Measurements from ENCODE around the gene INAVA.

Gene INAVA

DNA sequence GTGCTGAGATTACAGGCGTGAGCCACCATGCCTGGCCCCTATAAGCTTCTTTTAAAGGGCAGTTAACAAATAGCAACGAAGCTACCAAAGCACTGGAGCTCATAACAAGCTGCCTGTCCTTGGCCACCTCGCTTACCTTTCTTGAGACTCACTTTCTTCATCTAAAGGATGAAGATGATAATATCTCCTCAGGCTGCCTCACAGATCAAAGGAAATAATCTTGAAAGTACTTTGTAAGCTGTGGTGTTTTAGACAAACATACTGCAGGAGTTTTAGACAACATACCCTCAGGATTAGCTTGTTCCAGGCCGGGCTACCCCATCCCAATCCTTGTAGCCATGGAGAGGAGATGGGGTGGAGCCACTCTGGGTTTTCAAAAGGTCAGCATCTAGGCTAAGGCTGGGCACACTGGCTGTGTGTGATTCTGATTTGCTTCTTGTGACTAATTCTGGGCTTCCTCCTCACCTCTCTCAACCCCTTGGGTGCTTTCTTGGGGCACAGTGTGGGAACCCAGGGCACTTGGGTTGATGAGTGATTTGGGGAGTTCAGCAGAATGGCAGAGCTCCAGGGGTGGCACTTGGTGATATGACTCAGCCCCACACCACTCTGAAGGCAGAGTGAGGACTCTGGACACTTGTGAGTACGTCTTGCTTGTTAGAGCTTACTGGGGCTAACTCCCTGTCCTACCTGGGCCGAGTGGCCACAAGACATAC is 16.7 kb upstream of the INAVA start:
- DNase-seq, result peak in 1 of 2 donors; percentile 35

DNA sequence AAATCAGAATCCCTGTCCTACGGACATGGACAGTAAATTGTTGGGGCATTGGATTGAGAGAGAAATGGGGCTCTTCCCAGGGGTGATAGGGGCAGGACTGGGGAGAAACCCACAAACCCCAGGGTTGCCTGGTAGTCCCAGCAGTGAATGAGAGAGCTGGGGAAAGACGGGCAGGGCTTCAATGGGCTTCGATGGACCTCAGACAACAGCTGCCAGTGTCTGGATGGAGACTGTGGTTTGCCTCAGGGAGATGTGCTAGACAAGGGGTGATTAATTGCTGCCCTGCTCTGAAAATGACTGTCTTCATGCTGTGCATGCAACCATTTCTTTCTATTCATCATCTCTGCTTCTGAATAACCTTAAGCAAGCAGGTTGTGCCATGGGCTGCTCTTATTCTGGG is 14.5 kb upstream of the INAVA start:
- DNase-seq, result no peak

GRCh38 chr1:200883118-200883517 is 11.6 kb upstream of the INAVA start:
- DNase-seq, result no peak

- DNase-seq, result no peak
These were observed 8.9 kb upstream of the INAVA start for GRCh38 chr1:200885623-200886402.

DNA sequence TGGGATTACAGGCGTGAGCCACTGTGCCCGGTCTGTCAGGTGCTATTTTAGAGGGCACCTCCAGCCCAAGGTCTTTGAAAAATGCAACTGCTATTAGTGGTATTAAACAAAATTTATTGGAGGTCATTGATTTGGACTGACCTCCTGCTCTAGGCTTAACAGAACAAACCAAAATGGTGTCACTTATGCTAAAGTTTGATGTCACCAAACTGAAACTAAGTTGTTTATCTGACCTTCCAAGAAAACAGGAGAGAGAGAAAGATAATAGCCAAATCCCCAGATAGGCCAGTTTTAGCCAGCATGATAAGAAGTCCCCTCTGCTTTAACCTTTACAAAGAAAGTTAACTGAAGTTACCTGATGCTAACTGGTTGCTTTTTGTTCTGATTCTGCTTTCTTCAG is 8.1 kb upstream of the INAVA start:
- no peak for DNase-seq

GRCh38 chr1:200887036-200887435 is 7.7 kb upstream of the INAVA start:
- no peak for DNase-seq

GRCh38 chr1:200887772-200888348 is 6.8 kb upstream of the INAVA start:
- DNase-seq, result no peak

DNA sequence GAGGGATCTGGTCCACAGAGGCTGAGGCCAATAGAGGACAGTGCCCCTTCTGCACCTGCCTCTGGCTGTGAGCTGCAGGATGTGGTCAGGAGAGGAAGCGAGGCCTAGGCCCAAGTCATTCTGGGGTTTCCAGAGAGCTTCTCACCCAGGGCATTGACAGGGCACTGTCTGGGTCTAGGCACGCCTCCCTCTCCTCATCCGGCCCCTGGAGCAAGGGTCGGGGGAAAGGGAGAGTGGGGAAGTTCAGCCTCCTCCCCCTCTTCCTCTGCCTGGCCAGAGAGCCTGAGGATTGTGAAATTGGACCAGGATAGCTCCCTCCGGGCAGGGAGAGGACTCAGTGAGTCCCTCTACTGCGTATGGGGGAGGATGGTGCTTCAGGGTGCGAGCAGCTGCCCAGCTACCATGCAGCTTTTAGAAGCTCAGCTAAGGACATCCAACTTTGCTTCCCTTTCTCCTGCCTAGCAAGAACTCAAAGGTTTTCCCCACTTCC is 6.3 kb upstream of the INAVA start:
- DNase-seq, result peak; percentile 77 to 81

DNA sequence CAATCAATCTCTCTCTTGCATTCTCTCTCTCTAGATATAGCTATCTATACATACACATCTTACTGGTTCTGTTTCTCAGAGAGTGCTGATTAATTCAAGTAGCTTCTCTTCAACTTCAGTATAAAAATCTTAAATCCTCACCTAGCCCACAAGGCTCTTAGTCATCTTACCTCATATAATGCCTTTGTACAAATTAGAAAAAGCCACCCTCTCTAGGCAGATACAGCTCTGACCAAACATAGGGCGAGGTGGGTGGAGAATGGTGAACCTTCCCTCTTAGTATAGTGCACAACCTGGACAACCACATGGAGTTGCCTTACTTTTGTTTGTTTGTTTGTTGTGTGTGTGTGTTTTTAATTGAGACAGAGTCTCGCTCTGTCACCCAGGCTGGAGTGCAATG is 5.1 kb upstream of the INAVA start:
- DNase-seq, result no peak

DNA sequence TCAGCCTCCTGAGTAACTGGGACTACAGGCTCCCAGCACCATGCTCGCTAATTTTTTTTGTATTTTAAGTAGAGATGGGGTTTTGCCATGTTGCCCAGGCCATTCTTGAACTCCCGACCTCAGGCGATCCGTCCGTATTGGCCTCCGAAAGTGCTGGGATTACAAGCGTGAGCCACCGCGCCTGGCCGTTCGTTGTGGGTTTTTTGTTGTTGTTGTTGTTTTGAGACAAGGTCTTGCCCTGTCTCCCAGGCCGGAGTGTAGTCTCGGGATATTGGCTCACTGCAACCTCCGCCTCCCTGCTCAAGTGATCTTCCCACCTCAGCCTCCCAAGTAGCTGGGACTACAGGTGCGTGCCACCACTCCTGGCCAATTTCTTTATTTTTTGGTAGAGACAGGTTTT is 4.7 kb upstream of the INAVA start:
- DNase-seq, result no peak

- no peak for DNase-seq
These were observed 3.6 kb upstream of the INAVA start for GRCh38 chr1:200890818-200891773.

GRCh38 chr1:200891774-200892157 is 2.9 kb upstream of the INAVA start:
- no peak for DNase-seq

DNA sequence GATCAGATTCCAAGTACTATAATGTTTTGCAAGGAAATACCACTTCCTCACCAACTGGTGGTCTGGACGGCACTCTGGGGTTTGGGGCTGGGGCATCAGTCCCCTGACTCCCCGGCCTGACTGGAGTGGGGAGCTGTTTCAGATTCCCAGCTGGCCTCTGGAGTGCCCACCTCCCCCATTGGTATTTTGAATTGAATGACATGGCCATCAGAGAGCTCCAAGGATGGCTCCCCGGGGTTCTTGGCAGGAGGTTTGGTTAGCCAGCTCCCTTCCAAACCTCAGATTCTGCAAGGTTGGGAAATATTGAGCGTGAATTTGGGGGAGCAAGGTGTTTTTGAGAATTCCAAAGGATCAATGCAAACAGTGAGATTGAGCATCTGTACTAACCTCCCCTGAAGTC is 2.2 kb upstream of the INAVA start:
- DNase-seq, result no peak

- no peak for DNase-seq
These were observed 1.7 kb upstream of the INAVA start for GRCh38 chr1:200892958-200893357.

DNA sequence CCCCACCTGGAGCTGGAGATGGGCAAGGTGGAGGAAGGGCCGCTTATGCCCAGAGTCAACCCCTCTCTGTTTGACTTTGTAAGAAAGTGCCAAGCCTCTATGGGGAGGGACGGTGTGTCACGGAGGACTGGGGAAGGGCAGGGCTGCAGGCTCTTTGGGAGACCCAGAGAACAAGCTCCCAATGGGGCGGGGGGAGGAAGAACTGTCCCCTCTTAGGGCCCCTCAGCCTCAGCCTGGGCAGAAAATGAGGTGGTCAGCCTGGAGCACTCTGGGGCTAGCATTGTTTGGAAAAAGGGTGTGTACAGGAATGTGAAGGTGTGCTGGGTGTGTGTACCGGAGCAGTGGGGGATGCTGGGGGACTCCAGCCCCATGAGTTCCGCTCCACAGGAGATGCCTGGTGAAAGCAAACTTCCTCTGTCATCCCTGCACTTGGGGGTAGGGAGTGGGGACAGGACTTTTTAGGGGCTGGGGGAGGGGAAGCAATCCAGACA is 1.2 kb upstream of the INAVA start:
- no peak for DNase-seq

GRCh38 chr1:200895443-200895789 is 716 bp downstream of the INAVA start:
- DNase-seq, result no peak

DNA sequence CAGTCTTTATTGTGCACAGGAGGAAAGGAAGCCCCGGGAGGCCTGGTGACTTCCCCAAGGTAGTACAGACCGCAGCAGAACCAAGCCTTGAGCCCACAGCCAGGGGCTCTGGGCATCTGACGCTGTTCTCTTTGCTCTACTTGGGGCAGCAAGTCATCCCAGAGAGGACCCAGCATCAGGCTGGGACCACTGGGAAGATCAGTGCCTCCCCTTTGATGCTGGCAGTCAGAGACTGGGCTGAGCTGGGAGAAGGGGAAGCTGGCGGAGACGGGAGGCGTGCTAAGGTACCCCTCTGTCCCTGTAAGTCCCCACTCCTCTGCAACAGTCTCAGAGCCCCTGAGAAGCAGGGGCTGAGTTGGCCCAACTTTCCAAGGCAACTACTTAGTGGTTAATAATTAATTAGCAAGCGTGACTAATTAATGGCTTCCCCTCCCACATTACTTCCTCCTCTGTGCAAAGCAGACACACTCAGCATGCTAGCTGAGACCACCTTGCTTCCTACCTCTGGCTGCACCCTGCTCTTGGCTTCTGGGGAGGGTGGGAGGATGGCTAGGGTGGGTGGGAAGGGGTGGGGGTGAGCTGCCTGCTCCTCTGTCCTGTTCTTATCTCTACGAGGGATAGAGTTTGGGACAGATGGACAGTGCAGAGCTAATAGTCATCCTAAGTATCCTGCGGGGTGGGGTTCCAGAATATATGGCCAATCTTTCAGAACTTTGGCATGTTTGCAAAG is 1.3 kb downstream of the INAVA start:
- DNase-seq, result no peak

DNA sequence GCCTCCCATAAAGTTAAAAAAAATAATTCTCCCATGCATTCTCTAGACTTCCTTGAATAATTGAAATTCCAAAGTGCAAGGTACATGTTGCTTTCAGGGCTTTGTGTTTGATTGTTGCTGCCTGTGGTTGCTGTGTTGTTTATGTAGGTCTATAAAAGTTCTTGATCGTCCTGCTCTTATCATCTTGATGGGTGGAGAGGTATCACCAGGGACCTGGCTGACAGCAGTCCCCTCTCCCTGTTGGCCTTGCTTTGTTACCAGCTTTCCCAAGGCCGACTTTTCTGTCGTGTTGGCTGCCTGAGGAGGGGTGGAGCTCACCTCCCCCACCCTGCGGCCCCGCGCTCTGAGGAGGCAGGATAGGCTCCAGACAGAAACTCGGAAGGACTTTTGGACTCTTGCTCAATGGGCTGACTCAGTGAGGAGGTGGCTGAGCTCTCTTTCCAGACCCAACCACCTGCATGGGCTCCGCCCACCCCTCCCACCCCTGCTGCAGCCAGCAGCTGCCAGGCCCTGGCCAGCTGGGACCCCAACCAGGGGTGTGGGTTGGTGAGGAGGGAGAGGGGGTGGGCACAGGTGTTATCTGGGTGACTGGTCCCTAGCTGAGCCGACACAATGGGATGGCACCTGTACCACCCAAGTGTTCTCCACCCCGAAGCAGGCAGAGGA is 2.0 kb downstream of the INAVA start:
- no peak for DNase-seq

DNA sequence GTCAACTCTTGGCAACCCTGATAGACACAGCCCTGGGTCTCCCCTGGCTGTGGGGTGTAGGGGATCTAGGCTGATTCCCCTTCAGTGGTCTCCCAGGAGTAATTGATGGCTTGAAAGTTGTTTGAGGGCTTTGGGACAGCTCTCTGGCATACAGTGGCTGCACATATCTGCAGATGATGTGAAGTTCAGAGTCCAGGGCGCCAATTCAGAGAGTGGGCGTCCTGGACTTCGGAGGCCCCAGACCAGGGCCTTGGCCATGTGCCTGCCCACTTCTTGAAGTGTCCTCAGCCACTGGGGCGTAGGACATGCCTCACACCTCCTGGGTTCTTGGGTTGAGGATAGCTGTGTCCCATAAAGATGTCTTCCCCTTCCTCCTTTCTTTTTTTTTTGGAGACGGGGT is 2.6 kb downstream of the INAVA start:
- DNase-seq, result no peak

DNA sequence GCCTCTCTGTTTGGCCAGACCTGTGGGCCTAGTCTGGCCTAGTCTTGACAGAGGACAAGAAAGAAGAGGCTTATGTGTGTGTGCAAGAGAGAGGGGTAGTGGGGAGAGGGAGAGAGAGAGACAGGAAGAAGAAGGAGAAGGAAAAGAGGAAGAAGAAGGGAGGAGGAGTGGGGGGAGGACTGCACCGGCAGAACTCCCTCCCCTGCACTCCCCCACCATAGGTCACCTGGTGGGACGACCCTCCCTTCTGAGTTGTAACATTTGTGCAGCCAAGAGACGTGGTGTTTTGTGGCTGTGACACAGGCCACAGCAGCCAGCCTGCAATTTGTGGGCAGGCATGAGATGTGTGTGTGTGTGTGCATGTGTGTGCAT is 4.3 kb downstream of the INAVA start:
- no peak for DNase-seq

DNA sequence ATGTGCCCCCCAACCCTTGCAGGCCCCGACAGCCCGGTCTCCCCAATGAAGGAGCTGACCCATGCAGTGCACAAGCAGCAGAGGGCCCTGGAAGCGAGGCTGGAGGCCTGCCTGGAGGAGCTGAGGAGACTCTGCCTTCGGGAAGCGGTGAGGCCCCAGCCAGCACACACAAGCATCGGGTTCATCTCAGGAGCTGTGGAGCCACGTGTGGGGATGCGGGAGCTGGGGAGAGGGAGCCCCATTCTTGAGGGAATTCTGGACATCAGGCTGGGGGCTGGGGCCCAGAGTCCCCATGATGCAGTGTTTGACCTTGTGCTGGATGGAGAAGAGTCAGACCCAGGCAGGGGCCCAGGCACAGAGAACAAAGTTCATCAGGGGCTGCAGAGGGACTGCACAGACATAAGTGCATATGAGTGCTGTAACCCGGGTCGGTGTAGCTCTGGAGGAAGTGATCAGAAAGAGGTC is 4.8 kb downstream of the INAVA start:
- DNase-seq, result no peak

Data from CD4-positive, alpha-beta T cell treated with Interleukin-1 beta for 1 hour (primary cell).